ENCODE results near the gene MUCL3.
"Not testable (repeated sequence)": the region's sequence is repeated elsewhere in the genome, so short reads cannot be mapped to it uniquely, and the experiment has no call there.

Gene MUCL3

GRCh38 chr6:30914076-30914853 is 26.5 kb upstream of the MUCL3 start, which contains the start of gene VARS2:
TSS of gene VARS2 (plus strand) at chr6:30914238. CDS start at chr6:30914837, 599 bp downstream.
- peak; percentile 91 for DNase-seq

- peak; percentile 37 for DNase-seq
Measured at GRCh38 chr6:30914854-30915590, 25.8 kb upstream of the MUCL3 start.

- peak; percentile 62 for DNase-seq
Measured at GRCh38 chr6:30915591-30915946, 25.2 kb upstream of the MUCL3 start.

GRCh38 chr6:30917041-30917440 is 23.7 kb upstream of the MUCL3 start:
- DNase-seq = no peak

- no peak for DNase-seq
Measured at GRCh38 chr6:30917487-30917886, 23.3 kb upstream of the MUCL3 start.

- no peak for DNase-seq
Measured at GRCh38 chr6:30918670-30919069, 22.1 kb upstream of the MUCL3 start.

- DNase-seq = no peak
Measured at GRCh38 chr6:30922447-30922852, 18.3 kb upstream of the MUCL3 start.

- not testable (repeated sequence) for DNase-seq
Measured at GRCh38 chr6:30924040-30924627, 16.6 kb upstream of the MUCL3 start.

GRCh38 chr6:30926644-30927043 is 14.1 kb upstream of the MUCL3 start:
- no peak for DNase-seq

GRCh38 chr6:30927080-30927479 is 13.7 kb upstream of the MUCL3 start:
- DNase-seq = not testable (repeated sequence)

- no peak for DNase-seq
Measured at GRCh38 chr6:30928677-30929076, 12.1 kb upstream of the MUCL3 start.

GRCh38 chr6:30930506-30930905 is 10.3 kb upstream of the MUCL3 start:
- DNase-seq = no peak

GRCh38 chr6:30931272-30931671 is 9.5 kb upstream of the MUCL3 start:
- DNase-seq = no peak

GRCh38 chr6:30931969-30932645 is 8.7 kb upstream of the MUCL3 start, which contains the start of gene SFTA2:
TSS of gene SFTA2 (minus strand) at chr6:30932170. CDS start at chr6:30932096, 74 bp downstream.
- DNase-seq = no peak

- no peak for DNase-seq
Measured at GRCh38 chr6:30932665-30933365, 8.0 kb upstream of the MUCL3 start.

GRCh38 chr6:30935018-30935417 is 5.8 kb upstream of the MUCL3 start:
- peak; percentile 13 for DNase-seq

- no peak for DNase-seq
Measured at GRCh38 chr6:30937265-30937664, 3.5 kb upstream of the MUCL3 start.

GRCh38 chr6:30938730-30939129 is 2.0 kb upstream of the MUCL3 start:
- DNase-seq = no peak

- no peak for DNase-seq
Measured at GRCh38 chr6:30939473-30939872, 1.3 kb upstream of the MUCL3 start.

- DNase-seq = peak; percentile 34
Measured at GRCh38 chr6:30942338-30943060, 1.7 kb downstream of the MUCL3 start.

GRCh38 chr6:30944051-30944450 is 3.3 kb downstream of the MUCL3 start:
- DNase-seq = no peak

GRCh38 chr6:30945281-30945680 is 4.5 kb downstream of the MUCL3 start:
- no peak for DNase-seq

Data from NCI-H69 (cell line).